Peyer's patch (tissue), 4 donors: ENCODE data around the gene HTATSF1.

ENCODE experiments used
- CTCF ChIP-seq, 6 experiments: fragments of 450-650 bp in 4 of 6; fragments of 200-600 bp in 2 of 6; sonication (generic) in 1 of 6; IDR thresholded peaks; one replicate each; pipeline ENCODE4 v1.5.1; 2017 to 2019; ENCODE audit warnings: antibody characterized with exemption in 6 of 6, mild to moderate bottlenecking in 3 of 6, moderate library complexity in 1 of 6
- POLR2A ChIP-seq, 2 donors: fragments of 450-650 bp; IDR thresholded peaks; one replicate each; pipeline ENCODE4 v1.5.1; 2017; ENCODE audit warnings: antibody characterized with exemption in 2 of 2, mild to moderate bottlenecking in 2 of 2, moderate library complexity in 2 of 2

DNA sequence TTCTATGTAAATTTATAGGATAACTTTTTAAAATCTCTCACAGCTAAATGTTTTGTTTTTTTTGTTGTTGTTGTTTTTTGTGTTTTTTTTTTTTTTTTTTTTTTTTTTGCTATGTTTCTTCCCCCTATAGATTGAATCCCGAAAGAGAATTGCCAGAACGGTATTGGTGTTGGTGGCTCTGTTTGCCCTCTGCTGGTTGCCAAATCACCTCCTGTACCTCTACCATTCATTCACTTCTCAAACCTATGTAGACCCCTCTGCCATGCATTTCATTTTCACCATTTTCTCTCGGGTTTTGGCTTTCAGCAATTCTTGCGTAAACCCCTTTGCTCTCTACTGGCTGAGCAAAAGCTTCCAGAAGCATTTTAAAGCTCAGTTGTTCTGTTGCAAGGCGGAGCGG lies 5.6 kb upstream of the HTATSF1 start:
- TF ChIP-seq CTCF (IDR thresholded peaks at IDR 0.05) (no peak), POLR2A (IDR thresholded peaks at IDR 0.05) (no peak)
